Measurements from ENCODE around the gene SNX27.
"Not testable (repeated sequence)": the region's sequence is repeated elsewhere in the genome, so short reads cannot be mapped to it uniquely, and the experiment has no call there.

SNX27 gene

GRCh38 chr1:151721788-151722510 is 110.1 kb downstream of the SNX27 start:
- TF ChIP-seq, protein P1, sequence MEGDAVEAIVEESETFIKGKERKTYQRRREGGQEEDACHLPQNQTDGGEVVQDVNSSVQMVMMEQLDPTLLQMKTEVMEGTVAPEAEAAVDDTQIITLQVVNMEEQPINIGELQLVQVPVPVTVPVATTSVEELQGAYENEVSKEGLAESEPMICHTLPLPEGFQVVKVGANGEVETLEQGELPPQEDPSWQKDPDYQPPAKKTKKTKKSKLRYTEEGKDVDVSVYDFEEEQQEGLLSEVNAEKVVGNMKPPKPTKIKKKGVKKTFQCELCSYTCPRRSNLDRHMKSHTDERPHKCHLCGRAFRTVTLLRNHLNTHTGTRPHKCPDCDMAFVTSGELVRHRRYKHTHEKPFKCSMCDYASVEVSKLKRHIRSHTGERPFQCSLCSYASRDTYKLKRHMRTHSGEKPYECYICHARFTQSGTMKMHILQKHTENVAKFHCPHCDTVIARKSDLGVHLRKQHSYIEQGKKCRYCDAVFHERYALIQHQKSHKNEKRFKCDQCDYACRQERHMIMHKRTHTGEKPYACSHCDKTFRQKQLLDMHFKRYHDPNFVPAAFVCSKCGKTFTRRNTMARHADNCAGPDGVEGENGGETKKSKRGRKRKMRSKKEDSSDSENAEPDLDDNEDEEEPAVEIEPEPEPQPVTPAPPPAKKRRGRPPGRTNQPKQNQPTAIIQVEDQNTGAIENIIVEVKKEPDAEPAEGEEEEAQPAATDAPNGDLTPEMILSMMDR (IDR thresholded peaks at IDR 0.05; ENCODE audit: low read depth, low read length), result no peak
- DNase-seq (ENCODE audit: extremely low read depth, low read depth), result no peak

GRCh38 chr1:151723726-151724370 is 112.0 kb downstream of the SNX27 start:
- TF ChIP-seq, protein P1 (IDR thresholded peaks at IDR 0.05; ENCODE audit: low read depth, low read length), result no peak
- no peak for DNase-seq (ENCODE audit: extremely low read depth, low read depth)

DNA sequence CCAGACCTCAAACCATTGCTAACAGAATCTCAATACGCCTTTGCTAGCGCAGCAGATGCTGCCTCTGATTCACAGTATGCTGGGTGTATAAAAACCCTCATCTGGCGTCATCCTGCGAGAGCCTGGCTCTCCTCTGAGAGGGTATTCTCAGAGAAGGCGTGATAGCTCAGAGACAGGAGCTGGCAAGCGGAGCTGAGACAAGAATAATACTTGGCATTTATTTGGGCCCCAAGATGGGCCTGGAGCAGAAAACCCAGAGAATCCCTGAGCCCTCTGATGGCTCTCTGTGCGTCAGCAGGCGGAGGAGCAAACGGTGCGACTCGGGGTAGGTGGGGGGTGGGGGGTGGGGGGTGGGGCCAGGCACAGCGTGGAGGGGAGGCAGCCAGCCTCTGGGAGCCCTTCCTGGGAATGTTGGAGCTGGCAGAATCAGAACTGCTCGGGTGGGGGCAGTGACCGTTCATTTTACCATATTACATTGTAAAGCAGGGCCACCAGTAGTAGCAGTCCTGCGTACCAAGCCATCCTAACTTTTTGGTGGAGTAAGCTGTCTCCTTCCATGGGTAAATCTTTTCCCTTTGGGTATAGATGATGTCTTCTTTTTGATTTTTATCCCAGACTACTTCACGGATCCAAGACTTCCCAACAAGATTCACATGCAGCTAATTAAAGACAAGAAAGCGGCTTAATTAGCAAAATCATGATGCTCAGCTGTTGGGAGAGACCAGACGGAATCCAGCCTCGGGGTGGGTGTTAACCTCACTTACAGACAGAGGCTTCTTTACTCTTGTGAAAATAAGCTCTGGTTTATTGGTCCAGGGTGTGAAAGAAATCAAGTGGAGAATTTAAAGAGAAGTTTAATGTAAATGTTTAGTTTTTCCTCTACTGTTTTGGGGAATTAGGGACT is 116.6 kb downstream of the SNX27 start:
- TF ChIP-seq, protein P1 (IDR thresholded peaks at IDR 0.05; ENCODE audit: low read depth, low read length), result no peak
- DNase-seq (ENCODE audit: extremely low read depth, low read depth), result no peak

DNA sequence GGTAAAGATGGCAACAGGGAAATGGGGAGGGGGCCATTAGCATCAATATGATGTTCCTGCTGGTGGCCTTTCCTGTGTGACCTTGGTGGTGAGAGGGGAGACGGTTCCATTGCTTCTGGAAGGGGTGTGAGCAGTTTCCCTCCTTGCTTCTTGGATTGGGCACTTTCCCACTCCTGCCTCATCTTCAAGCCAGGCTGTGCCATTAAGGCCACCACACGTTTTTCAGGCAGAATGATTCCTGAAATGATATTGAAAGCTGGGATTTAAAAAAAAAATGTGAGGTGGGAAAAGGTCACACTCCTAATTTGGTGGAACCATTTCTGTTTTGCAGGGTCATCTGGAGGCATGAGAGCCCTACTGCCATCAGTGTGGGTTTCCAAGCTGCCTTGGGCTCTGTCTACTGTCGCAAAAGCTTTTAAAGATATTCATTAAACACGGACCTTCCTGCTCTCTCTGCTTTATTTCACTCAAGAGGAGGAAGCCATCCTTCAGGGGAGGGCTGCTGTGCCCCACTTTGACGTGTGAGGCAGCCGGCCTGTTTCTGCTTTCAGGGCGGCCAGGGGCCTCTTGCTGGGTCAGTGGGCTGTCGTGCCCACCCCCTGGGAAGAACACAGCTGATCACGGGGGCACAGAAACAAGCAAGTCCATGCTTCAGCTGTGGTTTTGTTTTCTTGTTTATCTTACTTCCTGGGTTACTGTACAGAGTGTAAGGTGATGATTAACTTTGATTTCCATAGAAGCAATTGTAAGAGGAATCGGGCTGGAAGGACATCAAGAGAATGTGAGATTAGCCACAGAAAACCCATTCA is 117.5 kb downstream of the SNX27 start:
- no peak for DNase-seq (ENCODE audit: extremely low read depth, low read depth)
- TF ChIP-seq, protein P1 (IDR thresholded peaks at IDR 0.05; ENCODE audit: low read depth, low read length), result no peak

GRCh38 chr1:151729966-151730291 is 118.1 kb downstream of the SNX27 start:
- DNase-seq (ENCODE audit: extremely low read depth, low read depth), result no peak

GRCh38 chr1:151733126-151733525 is 121.3 kb downstream of the SNX27 start:
- TF ChIP-seq, protein P1 (IDR thresholded peaks at IDR 0.05; ENCODE audit: low read depth, low read length), result no peak
- no peak for DNase-seq (ENCODE audit: extremely low read depth, low read depth)

More at GRCh38 chr1:151729966-151730291, 118.1 kb downstream of the SNX27 start:
- TF ChIP-seq, protein P1 (IDR thresholded peaks at IDR 0.05; ENCODE audit: low read depth, low read length), result no peak

- DNase-seq (ENCODE audit: extremely low read depth, low read depth), result not testable (repeated sequence)
These were observed 122.1 kb downstream of the SNX27 start for GRCh38 chr1:151733995-151734394.
